Non-pigmented ciliary epithelial cell (primary cell): ENCODE results near the gene SHISAL1.
"Not testable (repeated sequence)": the region's sequence is repeated elsewhere in the genome, so short reads cannot be mapped to it uniquely, and the experiment has no call there.

Experiments
- DNase-seq: peaks from one replicate; pipeline ENCODE4 v3.0.0-alpha.2; 2010; ENCODE audit warnings: low read depth

The SHISAL1 gene

DNA sequence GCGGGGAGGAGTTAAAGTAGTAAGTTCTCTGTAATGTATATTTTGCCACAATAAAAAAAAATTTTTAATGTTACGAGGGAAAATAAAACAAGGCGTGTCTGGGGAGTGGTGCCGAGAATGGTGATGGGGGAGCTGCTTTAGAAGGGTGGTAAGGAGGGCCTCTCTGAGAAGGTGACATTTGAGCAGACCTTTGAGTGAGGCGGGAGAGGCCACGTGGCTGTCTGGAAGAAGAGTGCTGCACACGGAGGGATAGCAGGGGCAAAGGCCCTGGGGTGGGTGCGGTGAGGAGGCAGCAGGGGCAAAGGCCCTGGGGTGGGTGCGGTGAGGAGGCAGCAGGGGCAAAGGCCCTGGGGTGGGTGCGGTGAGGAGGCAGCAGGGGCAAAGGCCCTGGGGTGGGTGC lies 10.4 kb downstream of the SHISAL1 start:
- DNase-seq: not testable (repeated sequence)

DNA sequence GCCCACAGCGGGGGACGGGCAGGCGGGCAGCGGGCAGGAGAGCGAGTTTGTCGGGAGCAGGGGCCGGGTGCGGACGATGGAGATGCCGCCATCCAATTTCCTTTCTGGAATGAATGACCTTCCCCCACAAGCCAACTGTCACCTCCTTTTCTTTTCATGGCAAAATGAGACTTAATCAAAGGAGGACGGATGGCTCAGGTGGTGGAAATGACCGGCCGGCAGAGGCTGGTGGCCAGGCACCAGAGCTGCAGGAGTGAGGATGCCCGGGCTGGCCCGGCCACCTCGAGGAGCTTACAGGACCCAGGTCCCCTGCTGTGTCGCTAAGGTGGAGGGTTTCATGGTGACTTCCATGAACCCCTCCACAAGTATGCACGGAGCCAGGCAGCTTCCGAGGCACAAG lies 11.7 kb downstream of the SHISAL1 start:
- DNase-seq: no peak

DNA sequence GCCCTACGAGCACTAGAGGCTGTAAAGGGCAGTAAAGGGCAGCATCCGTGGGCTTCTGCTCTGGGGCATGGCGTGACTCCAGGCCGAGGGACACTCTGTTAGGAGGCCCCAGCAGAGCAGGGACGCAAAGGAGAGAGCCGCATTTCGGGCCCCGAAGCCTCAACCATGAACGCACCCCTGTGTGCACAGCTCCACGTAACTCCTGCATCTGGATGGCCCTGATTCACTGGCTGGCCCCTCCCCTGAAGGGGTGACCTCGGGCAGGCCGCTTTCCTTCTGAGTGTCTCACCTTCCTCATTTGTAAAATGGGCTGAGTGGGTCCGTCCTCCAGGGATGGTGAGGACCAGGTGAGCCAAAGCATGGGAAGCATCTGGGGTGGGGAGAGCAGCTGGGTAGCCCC lies 13.6 kb downstream of the SHISAL1 start:
- no peak for DNase-seq

DNA sequence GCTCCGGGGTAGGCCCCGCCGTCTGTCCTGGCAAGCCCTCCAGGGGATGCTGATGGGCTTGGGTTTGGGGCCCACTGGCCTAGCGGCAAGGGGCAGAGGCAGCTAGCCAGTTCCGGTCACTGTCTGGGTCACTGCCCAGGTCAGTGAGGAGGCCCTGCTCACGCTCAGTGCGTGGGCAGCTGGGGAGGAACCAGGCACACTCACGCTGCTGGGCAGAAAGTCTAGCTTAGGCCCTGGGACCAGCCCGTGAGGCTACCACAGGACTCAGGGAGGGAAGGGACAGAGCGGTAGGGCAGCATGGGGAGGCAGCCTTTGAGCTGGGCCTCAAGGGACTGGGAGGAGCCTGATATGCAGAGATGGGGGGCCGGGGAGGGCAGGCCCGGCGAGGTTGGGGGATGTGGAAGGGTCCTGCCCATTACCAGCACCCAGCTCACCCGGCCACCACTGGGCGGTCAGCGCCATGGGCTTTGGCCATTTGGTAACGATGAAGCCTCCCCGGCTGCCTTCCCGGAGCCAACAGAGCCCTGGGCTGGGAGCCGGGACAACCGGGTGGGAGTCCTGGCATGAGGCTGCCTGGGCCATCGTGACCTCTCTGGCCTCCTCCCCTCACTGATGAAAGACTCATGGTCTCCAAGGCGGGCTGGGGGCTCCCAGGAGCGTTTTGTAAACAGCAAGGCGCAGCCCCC lies 14.2 kb downstream of the SHISAL1 start:
- no peak for DNase-seq

DNA sequence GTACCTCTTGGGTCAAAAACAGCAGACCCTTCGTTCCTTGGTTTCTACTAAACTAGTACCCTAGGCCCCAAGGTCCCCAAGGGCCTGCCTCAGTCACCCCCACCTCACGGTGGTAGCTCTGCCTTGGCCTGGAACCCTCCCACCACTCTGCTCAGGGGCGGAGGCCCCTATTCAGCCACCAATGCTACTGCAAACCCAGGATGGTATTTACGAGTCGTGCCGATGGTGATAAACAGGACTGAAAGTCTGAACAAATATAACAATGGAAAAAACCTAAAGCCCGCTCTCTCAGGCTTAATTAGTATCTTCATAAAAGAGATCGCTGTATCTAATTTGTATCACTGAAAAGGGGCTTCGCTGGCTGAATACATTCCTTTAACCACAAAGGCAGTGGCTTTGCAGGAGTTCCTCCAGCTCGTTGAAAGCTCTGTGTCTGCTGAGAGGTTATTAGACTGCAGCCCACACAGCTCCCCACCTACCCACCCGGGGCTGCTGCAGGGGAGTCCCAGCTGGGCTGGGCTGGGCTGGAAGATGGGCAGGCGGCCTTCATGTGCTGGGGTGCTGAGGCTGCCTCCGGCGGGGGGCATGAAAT lies 15.2 kb downstream of the SHISAL1 start:
- no peak for DNase-seq

DNA sequence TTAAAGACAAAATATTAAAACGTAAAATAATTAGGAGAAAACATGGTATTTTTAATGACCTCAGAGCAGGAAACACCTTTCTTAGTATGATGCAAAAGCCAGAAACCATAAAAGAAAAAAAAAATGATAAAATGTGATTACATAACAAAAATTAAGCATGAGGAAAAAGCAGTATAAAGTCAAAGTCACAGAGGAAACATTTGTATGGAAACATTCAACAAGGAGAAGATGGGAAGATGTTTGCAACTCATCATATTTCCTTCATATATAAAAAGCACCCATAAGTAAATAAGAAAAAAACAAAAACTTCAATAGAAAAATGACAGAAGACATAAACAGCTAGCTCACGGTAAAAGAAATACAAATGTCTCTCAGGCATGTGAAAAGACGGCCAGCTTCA lies 17.3 kb downstream of the SHISAL1 start:
- DNase-seq: no peak

DNA sequence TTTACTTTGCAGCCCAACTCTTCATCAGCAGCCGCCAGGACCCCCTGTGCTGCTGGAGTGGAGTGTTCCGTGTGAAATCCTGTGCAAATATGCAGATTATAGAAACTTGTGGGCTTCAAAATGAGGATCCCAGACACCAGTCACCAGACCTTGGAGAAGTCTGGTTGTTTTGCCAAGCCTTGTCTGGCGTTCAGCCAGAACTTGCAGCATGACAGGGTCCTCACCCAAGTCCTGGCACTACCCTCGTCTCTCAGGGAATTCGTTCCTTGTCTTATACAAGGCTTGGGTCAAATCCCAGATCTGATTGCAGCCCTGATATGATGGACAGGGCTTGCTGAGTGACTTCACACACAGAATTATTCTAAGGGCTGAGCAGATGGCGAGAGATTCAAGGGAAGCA lies 18.9 kb downstream of the SHISAL1 start:
- DNase-seq: no peak

DNA sequence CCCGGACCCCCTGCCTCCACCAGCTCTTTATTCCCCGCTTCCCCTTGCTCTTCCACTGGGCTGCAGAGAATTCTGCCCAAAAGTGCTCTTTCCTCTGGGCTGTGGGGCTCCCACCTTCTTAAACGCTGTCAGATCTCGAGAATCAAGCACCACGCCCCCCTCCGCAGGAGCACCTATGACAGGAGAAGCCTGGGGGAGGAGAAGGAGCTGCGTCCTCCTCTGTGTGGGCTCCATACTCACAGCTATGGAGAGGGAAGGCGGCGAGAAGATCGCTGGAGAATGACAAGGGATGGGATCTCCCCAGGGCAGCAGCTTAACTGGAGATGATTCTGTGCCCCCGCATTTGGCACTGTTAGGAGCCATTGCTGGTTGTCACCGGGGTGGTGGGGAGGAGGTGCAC lies 19.7 kb downstream of the SHISAL1 start:
- no peak for DNase-seq

DNA sequence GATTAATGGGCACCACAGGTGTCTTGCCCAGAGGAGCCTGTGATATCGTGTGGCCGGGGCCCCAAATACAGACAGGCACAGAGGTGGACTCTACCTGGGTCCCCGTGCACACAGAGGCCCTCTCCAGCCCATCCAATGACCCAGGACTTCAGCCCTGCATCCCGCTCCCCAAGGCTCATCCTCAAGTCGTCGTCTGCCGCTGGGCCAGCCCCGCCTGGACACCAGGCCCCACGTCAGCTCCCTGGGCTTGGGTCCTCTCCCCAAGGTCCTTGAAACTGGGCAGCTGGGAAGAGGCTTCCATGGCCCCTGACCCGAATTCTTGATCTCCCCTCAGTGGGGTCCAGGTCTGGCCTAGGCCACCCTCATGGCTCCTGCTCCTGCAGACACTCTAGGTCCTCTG lies 20.2 kb downstream of the SHISAL1 start:
- no peak for DNase-seq

DNA sequence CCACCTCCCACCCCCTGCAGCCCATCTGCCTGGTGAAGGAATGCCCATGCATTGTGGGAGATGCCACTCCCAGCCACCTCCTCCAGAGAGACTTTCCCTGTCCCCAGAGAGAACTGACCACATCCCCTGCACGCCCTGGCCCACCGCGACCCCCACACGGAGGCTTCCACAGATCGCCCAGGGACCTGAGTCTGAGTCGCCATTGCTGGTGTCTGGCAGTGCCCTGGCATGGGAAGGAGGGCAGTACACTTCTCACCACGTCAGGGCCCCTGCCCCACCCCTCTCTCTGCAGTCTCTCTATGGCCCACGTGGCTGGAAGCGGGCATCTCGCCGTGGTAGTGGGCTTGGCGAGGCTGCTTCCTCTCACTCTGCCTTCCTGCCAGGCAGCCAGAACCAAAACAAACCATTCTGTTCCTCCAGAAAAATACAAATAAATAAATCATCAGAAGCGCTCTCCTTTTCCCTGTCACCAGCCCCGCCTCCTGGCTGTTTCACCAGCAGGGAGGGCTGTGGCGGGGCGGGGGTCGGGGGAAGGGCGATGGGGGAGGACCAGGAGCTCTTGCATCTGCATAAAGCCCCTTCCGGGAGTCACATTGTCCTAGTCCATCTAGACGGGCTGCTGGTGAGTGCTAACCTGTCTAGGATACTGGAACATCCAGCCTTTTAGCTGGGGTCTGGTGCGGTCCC lies 20.9 kb downstream of the SHISAL1 start:
- no peak for DNase-seq

DNA sequence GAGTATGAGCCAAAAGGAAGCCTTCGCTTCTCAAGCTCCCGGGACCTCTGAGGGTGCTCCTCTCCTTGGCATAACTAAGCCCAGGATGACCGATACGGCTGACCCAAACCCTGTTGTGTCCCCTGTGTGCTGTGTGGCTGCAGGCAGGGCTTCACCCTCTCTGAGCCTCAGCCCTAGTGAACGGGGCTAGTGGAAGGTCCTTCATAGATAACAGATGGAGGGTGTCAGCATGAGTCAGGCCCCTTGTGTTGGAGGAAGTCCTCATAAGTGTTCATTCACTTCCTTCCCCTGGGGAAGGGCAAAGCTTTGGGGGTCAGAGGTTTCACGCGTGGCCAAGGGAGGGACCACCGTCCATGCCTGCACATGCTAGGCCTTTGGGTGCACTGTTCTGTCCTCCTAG lies 21.5 kb downstream of the SHISAL1 start:
- no peak for DNase-seq

DNA sequence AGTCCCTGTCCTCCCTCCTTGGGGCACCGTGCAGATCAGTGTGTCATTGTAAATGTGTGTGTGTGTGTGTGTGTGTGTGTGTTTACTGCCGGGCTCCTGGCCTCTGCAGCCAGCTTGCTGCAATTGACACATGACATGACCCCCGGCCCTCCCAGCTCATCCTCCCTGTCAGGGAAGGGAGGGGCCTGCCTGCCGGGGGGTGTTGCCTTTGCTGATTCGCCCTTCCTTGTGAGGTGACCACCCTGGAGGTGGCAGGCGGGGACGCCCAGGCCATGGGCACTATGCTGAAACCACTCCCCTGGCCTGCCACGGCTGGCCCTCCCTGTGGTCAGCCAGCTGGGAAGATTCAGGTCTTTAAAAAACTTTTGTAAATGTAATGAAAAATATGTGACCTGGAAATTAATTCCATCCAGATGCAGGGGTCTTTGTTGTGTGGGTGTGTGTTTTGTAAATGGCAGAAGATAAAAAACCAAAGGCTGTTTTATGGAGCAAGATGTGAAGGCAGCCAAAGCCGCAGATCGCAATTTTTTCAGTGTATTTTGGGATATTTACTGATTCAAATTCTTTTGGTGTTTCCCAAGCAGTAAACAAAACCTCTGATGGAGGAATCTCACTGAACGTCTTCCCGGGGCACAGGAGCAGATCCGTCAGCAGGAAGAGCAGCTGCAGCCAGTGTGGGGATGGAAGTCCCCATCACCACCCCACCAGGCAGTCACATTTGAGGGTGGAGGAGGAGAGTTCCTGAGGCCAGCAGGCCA lies 23.2 kb downstream of the SHISAL1 start:
- no peak for DNase-seq

DNA sequence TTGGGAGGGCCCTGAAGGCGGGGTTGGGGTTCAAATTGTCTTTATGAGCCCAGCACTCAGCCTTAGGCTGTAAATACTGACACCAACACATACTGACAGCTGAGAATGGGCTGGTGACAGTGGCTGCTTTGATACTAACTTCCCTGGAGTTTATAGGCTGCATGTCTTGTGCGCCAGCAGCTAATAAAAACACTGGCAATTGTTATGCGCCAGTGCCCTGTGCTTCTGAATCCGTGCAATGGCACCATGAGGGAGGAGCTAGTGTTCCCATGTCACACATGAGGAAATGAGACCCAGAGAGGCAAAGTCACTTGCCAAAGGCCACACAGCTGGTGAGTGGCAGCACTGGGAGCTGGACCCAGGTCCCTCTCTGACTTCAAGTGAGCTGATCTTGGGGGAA lies 23.8 kb downstream of the SHISAL1 start:
- DNase-seq: no peak

DNA sequence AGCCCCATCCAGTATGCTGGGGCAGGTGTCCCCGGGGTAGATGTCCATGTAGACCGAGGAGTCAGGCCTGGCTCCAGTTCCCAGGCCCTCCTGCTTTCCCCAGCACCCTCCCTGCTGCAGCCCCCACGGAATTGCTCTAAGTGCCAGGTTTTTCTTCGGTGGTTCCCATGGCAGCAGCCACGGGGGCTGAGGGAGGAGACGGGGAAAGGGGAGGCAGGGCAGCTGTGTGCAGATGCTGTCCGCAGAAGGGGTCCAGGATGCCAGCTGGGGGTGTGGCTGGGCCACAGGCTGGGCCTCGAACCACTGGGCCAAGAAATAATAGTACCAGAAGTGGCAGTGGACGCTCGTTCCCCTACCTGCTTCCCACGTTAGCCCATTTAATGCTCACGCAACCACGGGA lies 25.0 kb downstream of the SHISAL1 start:
- no peak for DNase-seq

DNA sequence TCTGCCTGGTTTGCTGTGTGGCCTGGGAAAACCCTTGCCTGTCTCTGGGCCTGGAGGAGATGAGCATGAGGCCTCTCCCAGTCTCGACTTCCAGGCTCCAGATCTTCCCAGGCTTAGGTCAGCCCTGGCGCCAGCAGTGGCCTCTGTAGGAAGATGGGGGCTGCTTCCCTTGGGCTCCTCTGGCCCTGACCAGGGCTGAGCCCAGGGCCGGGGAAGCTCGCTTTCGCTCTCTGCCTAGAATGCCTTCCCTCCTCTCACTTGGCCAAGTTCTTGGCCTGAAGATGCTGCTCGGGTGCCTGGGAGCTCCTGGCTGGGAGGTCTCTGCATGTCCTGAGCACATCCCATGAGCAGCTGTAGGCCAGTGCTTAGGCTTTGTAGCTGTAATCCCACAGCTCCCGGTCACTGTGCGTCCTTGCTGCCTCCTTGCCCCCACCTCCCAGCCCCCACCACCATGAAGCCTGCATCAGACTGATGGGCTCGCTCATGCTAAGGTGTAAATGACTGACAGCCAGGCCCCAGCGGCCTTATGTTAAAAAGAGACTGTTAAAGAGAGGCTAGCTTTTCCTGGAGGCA lies 25.5 kb downstream of the SHISAL1 start:
- no peak for DNase-seq

DNA sequence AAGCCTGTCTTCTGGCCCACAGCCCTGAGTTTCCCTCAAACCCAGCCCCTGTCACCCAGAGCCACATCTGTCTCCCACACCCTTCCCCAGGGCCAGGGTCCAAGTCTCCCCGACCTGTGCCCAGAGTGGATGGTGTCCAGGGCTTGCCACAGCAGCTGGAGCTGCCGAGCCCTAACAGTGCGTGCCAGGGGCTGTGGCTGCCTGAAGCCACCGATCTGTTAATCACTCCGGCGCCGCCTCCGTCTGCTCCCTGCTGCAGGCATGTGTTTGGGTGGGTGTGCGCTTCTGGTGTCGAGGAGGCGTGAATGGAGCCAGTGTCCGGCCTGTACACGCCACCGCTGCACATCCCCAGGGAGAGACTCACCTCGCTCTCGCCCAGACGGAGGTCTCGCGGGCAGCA lies 26.1 kb downstream of the SHISAL1 start:
- no peak for DNase-seq

DNA sequence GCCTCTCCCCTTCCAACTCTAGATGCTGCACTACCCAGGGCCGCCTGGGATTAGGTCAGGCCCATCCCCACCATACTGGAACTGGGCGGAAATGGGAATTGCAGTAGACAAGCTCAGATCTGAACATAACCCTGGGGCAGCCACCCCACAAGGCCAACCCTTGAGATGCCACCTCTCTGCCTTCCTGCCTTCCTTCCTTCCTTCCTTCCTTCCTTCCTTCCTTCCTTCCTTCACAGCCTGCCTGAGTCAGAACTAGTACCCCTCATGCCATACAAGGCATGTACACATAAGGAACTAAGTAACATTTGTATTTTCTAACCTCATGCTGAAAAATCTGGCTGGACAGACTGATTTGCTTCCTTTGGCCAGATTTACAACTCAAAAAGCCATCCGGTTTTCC lies 28.0 kb downstream of the SHISAL1 start:
- DNase-seq: no peak

DNA sequence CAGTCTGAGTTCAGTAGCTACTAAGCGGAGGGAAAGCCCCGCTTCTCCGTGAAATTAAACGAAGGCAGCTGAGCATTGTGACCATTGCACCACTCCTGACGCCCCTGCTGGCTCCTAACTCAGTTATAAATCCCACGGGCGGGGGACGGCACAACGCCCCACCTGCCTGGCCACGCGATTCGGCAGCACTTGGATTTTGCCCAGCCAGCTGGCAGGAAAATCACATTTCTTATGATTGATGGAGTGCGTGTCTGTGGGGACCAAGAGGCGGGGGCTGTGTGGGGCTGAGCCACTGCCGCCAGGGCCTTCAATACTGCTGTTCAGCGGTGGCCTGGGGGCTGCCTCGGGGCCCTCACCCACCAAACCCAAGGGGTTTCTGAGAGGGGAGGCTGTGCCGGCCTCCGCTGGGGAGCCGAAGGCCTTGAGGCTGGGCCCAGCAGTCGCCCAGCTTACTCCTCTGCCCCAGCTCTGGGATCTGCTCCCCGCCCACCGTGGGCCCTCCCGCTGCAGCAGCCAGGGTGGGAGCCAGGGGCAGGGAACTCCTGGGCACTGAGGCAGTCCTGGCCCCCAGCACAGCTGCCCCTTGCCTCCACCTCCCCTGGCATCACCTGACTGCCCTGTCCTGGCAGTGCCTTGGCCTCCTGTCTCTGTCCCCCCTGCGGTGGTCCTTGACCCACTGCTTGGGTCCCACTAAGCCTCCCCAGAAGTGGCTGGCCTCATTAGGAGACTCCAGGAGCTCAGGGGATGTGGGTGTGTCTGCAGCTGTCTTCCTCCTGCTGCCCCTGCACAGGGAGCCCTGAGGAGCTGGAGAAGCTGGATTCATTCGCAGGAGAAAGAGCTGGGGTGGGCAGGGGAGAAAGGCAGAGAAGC lies 30.7 kb downstream of the SHISAL1 start:
- DNase-seq: no peak

DNA sequence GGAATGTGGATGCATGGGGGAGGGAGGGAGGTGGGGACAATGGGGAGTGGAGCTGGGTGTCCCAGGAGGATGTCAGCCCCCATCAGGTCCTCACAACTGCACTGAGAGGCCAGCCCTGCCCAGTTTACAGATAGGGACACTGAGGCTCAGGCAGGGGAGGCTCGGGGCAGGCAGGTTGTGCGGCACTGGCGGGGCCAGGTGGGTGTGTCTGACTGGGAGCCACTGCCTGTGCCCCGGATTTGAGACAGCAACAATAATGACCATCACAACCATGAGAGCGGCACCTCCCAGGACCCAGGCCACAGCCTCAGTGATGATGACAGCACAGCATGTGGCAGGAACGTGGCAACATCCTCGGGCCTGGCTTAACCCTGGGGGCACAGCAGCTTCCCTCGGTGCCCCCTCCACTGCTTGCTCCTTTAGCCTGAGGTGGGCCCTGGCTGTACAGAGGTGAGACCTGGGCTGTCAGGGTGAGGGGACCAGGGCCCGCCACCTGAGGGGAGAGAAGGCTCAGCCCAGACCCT lies 32.0 kb downstream of the SHISAL1 start:
- DNase-seq: no peak

DNA sequence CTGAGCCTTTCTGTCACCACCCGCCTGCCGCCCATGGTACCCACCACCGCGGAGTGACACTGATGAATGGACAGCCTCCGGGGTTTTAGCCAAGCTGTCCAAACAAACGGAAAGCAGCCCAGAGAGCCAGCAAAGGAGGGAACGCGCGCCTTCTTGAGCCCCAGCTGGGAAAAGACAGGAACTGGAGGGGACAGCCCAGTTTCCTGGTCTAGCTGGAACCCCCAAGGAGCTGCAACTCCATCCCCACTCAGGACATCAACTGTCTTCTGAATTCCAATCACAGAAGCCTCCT lies 33.7 kb downstream of the SHISAL1 start:
- DNase-seq: no peak

DNA sequence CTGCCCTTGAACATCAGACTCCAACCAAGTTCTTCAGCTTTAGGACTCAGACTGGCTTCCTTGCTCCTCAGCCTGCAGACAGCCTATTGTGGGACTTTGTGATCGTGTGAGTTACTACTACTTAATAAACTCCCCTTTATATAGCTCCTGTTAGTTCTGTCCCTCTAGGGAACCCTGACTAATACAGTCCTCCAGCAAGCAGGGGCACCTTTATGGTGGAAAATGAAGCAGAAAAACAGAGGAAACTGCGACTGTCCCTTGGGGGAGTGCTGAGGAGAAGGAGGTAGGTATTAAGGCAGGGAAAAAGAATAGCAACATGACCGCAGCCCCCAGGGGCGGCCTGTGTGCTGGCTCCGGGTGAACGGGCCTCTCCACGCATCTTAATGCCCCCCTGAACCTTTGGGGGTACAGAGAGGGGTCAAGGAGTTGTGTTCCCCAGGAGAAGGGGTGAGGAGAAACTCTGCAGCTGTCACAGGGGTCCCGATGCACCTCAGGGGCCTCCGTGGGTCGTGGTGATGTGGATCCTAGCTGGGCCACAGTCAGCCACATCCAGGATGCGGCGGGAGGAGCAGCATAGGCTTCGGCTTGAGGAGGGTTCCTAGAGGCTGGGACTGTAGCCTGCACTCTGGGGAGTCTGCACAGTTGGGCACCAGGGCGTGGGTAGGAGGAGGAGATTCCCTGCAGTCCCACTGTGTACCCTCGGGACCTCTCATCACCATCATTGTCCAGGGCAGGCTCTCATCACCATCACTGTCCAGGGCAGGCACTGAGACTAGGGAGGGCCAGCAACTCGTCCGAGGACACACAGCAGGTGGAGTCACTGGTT lies 34.3 kb downstream of the SHISAL1 start:
- DNase-seq: no peak
